GM03348 (cell line): Measurements from ENCODE around the gene CLASRP.
A peak's percentile ranks its signal among the peaks of the same experiment; 100 is the strongest.

ENCODE experiments used
- DNase-seq: peaks from one replicate; pipeline ENCODE4 v3.0.0; 2012; ENCODE audit warnings: low spot score

The CLASRP gene

DNA sequence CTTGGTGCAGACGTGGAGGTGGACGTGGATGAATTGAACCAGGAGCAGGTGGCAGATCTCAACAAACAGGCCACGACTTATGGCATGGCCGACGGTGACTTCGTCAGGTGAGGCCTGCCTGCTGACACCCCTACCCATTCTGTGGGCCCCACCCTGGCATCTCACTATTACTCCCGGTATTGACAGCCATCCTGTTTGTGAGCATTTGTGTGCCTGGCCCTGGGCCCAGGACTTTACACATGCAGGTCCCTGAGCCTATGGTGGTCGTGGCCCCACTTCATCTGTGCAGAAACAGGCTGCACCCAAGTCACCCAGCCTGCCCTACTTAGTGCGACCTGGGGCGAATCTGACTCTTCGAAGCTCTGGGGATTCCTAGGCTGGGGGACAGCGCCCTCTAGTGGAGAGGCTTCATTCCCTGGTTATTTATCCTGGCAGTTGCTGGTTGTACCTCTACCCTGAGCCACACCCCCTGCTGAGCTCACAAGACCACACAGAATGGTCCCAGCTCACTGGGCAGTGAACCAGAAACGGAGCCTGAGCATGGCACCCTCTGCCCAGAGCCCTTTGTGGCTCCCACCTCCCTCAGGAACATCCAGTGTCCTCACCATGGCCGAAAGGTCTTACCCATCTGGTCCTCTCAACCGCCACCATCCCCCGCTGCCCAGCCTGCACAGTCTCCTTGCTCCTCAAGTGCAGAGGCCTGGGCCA, 20.6 kb downstream of the CLASRP start:
- DNase-seq, result peak; percentile 89

DNA sequence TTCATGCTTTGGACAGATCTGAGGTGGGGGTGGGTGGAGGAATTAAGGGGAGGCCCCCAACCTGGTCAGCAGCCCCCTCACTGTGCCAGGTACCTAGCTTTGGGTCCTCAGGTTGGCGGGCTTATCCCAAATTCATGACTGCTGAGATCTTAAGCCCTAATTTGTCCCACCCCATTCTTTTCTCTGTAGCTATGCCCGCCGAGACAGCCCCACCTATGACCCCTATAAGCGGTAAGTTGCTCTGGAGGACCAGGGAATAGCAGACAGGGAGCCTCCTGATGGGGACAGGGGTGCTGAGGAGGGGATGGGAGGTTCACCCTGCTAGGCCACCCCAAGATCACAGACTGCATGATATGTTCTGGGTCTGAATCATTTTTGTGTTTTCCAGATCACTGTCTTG, 23.1 kb downstream of the CLASRP start:
- DNase-seq, result no peak

DNA sequence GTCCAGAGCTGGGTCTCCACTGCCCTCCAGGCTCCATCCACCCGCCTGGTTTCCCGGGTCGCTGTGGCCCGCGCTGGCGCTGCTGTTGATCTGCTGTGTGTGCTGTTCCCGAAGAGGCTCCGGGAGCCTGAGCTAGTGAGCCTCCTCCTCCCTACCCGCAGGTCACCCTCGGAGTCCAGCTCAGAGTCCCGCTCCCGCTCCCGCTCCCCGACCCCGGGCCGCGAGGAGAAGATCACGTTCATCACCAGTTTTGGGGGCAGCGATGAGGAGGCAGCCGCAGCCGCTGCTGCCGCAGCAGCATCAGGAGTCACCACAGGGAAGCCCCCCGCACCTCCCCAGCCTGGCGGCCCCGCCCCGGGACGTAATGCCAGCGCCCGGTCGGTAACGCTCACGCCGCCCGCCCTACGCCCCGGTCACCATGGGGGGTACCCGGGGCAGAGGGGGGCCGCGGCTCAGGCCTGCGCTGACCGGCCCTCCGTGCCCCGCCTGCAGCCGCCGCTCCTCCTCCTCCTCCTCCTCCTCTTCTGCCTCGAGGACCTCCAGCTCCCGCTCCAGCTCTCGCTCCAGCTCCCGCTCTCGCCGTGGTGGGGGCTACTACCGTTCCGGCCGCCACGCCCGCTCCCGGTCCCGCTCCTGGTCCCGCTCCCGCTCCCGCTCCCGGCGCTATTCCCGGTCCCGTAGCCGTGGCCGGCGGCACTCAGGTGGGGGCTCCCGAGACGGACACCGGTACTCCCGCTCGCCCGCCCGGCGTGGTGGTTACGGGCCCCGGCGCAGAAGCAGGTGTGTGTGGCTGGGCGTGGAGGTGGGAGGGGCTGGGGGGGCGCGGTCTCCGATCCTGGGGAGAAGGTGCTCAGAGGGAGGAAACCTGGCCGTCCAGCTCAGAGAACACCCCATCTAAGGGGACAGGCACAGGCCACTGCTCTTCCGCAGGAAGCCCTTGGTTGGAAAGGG, 25.3 kb downstream of the CLASRP start:
- no peak for DNase-seq

DNA sequence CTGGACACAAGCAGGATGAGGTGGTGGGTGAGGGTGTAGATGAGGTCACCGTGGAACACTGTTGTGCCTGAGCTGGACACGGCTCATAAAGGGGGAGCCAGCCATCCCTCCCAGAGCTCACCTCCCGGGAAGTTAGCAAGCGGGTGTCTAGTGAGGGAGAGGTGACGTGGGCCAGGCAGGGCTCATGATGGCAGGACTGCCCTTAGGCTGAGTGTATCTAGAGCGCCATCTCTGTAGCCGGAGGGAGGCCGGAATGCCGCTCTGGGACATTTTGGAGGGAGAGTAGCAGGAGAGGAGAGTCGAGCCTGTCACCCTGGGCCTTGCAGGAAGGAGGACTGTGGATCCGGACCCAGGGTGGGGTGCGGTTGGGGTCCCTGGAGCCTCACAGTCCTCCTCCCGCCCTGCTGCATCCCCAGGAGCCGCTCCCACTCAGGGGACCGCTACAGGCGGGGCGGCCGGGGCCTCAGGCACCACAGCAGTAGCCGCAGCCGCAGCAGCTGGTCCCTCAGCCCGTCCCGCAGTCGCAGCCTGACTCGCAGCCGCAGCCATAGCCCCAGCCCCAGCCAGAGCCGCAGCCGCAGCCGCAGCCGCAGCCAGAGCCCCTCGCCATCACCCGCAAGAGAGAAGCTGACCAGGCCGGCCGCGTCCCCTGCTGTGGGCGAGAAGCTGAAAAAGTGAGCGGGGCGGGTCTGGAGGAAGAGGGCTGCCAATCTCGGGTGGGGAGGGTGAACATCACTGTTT, 28.2 kb downstream of the CLASRP start:
- no peak for DNase-seq

DNA sequence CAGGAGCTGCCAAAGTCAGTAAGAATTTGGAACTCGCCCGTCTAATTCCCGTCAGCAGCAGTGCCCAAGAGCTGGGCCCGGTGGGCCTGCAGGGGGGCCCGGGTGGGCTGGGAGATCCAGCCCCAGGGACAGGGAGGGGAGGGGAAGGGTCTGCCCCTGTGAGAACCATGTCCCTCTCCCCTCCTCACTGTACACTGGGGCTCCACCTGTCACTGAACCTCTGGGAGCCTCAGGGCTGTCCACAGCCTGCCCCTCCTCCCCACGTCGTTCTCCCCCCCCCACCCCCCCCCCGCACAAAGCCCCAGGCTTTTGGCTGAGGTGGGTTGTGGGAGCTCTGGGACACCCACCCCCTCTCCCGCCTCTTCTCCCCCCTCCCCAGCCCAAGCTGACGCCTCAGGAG, 29.2 kb downstream of the CLASRP start:
- no peak for DNase-seq

DNA sequence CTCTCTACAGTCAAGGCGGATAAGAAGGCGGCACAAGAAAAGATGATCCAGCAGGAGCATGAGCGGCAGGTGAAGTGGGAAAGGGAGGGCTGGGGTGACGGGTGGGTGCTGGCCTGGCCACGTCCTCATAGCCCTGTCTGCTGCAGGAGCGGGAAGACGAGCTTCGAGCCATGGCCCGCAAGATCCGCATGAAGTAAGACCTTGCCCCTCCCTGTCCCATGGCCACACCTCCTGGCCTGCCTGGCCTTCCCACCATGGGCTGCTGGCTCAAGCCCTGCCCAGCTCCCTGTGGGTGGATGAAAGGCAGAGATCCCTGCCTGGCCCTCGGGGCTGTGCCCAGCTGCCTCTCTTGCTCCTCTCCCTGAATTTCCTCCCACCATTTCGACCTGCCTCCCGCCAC, 30.2 kb downstream of the CLASRP start:
- peak; percentile 41 for DNase-seq

DNA sequence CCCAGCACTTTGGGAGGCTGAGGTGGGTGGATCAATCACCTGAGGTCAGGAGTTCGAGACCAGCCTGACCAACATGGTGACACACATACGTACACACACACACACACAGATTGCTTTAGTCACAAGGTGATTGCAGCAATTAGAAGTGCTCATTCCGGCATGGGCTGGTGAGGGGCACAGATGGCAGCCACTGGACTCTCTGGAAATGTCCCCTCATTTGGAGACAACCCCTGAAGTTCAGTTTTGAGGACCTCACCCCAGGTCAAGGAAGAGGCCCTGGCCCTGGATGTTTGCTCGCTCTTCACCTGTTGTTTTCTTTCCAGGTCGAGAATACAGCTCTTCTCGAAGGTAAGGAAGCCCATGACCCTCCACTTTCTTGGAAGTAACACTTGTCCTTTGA, 31.4 kb downstream of the CLASRP start:
- no peak for DNase-seq

DNA sequence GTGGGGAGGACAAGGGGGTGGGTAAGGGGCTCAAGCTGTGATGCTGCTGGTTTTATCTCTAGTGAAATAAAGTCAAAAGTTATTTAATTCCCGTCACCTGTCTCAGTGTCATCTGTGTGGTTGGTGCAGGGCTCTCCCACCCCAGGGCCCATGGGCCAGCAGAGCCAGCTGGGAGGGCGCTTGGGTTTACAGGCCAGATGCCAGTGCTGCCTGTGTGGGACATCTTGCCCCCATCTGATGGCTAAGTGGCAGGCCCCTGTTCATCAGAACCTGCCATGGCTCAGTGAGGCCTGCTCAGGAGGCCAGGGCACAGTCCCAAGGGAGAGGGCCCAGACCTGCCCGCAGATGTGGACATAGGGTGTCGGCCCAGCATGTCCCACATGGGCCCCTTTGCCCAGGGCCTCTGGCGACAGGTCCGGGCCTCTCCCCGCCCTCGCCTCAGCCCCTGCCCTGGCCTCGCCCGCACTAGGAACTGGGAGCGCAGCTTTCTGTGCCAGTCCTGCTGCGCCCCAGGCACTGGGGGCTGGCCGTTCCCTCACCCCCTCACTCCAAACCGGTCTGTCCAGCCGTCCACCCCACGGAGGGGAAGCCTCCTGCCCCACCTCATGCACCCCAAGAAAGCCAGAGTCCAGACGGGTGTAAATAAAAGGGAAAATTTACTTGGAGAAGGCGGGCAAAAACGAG, 32.2 kb downstream of the CLASRP start:
- DNase-seq, result no peak

DNA sequence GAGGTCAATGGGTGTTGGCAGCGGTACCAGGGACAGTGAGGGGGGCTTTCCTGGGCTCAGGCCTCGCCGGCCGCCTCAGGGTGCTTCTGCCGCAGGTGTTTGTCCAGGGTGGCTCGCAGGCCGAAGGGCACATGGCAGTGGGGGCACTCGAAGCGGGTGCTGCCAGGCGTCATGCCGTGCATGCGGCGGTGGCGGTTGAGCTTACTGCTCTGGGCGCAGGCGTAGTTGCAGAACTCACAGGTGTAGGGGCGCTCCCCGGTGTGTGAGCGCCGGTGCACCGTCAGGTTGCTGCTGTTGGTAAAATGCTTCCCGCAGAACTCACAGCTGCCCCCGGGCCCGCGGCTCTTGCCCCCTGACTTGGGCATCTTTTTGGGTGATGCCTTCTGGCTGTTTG, 32.7 kb downstream of the CLASRP start:
- DNase-seq, result no peak

DNA sequence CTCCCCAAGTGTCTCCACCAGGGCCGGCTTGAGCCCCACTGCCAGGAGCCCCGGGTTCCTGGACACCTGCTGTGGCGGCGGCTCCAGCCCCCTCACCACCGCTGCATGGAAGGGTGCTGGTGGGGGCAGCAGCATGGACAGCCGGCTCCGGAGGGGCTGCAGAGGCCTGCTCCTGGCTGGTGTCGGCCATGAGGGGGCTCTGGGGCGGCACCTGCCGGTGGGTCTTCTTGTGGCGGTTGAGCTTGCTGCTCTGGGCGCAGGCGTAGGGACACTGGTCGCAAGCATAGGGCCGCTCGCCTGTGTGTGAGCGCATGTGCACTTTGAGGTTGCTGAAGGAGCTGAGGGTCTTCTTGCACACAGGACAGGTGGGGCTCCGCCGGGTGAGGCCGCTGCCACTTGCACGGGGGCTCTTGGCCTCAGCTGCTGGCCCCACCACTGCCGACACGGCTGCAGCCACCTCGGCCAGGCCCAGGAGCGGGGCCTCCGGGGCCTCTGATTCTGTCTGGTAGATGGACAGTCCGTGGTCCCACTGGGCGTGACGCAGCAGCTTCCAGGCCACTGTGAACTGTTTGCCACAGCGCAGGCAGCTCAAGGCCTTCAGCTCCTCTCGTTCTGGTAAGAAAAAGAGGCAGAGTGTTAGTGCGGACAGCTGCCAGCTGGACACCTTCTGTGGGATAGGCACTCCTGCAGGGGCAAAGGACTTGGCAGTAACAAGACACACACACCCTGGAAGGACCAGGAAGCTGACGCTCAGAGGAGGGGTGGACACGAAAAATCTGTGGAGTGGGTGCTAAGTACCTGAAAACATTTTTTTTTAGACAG, 33.3 kb downstream of the CLASRP start:
- no peak for DNase-seq

DNA sequence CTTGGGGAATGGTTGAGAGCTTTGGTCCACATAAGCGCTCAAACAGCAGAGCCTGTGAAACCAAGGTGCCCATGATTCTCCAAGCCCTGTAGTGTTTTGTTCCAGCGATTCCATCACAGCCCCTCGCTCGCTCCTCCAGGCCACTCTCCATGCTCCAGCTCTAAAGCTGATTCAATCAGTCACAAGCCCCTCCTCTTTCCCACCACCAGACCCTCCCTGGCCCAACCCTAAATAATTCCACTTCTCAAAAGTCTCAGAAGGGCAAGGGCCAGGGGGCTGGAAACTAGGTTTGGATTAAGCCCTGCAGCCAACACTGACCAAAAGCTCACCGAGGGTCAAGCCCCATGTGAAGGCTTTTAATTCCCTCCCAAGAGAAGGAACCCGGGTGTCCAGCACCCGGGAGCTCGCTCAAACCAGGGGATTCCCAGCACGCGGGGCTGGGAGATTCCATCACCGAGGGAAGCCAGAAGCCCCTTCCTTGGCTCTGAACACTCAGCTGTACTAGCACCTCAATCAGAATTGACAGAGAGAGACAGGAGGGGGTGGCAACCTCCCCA, 36.0 kb downstream of the CLASRP start:
- no peak for DNase-seq

DNA sequence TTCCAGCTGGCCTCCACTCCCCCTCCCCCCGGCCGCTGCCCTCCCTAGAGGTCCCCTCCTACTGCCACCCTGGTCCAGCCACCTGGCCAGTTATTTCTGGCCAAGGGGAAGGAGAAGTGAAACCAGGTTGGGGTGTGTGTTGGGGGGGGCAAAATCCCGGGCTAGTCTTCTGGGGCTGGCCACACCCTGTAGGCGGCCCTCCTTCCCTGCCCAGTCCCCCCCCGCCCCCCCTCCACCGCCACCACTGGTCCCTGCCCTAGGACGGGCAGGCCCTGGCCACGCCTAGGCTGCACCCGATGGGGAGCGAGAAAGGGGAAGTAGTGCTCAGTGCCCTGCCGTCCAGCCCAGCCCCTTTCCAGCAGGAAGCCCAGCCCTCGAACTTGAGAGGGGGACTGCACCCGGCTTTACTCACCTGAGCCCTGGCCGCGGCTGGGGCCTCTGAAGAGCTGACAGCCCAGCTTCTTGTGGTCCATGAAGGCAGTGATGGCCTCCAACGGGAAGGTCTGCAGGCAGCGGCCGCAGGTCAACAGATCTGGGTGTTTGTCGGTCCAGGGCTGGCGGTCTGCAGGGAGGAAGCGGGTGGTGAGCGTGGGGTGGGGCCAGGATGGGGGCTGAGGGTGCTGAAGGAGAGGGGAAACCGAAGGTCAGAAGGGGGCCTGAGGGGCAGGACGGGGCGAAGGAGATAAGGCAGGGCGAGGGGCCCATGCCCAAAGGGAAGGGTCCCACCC, 36.6 kb downstream of the CLASRP start:
- DNase-seq, result peak; percentile 53

DNA sequence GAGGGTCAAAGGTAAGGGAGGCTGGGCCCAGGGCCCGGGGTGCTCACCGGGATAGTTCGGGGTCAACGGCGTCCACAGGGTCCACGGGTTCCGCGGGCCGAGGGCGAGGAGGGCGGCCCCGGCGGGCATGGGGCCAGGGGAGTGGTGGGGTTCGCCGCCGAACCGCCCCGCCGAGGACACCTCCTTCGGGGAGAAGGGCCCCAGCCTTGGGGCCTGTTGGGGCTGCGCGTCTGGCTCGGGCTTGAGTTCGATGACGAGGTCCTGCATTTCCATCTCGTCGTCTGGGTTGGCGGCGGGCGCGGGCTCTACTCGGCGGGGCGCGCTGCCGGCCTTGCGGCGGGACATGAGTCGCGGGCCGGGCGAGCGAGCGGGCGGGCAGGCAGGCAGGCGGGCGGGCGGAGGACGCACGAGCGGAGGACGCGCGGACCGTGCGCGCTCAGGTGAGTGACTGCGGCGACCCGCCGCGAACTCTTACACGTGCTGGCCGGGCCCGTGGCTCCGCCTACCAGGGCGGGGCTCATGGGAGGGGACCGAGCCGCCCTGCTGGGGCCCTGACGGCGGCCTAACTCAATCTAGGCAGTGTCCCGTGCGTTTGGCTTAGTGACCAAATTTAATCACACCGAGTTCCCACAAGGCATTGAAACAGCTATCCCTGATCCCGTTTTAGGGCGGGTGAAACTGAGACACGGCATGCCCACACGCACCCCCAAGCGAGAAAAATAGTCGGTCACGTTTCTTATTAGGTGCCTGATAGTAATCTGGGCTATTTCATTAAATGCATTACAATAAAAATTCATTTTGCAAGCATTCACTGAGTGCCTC, 37.4 kb downstream of the CLASRP start, which contains the start of gene ZNF296:
Gene ZNF296, minus strand, starts transcription at position 450 of the 822 bp plus-strand sequence. Its CDS starts 105 bp downstream, at position 345.
- peak; percentile 84 for DNase-seq

DNA sequence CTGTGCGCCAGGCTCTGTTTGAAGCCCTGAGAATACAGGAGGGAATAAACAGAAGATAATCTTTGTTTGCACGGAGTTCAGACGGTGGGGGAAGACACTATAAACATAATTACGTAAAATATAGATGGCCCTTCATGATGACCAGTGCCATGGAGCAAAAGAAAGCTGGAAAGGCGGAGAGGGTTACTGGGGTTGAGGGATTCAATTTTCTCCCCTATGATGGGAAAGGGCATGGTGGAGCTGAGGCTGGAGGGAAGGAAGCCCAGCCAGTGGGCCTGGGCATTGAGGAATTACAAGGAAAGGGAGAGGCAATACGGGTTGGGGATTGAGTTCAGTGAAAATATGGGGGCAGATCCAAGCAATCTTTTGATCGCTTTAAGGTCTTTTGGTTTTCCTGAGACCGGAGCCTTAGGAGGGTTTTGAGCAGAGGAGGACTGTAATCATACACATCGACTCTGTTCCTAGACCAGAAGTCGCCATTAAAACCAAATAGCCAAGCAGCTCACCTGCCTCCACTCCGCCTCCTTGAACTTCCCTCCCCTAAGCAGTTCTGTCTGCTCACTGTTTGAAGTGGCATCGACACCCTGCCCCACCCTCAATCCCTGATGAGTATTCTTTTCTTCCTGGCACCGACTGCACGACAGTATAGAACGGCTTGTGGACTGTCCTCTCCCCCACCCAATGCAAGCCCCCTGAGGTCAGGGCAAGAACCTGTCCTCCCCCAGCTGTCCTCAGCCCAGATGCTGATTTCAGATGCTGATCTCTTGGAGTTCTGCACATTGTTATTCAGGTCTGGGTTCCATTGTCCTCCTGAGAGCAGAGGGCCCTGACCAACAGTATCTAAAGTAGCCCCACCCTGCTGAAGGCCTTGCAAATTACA, 38.2 kb downstream of the CLASRP start:
- no peak for DNase-seq

DNA sequence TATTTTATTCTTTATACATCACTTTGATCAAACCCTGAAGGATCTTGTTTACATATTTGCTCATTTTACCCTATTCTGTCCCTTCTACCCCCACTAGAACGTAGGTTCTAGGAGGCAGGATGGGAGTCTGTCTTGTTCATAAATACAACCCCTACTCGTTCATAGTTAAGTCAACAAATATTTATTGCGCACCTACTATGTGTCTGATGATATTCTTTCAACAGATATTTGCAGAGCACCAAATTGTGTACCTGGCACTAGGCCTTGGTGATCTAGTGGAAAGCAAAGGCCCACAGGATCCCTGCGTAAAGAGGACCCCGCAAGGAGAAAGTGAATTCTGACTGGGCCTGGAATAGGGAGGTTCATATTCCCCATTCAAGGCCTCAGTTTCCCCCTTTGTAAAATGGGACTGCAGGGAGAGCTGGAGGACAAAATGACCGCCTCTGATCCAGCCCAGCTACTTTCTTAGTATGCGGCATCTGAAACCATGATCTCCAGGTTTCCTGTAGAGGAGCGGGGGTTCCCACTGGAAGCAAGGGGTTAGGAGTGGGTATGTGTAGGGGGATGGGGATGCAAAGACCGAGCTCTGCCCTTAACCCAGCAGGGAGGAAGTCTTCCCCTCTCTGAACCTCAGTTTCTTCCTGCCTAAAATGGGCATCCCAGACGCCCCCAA, 39.7 kb downstream of the CLASRP start:
- no peak for DNase-seq

DNA sequence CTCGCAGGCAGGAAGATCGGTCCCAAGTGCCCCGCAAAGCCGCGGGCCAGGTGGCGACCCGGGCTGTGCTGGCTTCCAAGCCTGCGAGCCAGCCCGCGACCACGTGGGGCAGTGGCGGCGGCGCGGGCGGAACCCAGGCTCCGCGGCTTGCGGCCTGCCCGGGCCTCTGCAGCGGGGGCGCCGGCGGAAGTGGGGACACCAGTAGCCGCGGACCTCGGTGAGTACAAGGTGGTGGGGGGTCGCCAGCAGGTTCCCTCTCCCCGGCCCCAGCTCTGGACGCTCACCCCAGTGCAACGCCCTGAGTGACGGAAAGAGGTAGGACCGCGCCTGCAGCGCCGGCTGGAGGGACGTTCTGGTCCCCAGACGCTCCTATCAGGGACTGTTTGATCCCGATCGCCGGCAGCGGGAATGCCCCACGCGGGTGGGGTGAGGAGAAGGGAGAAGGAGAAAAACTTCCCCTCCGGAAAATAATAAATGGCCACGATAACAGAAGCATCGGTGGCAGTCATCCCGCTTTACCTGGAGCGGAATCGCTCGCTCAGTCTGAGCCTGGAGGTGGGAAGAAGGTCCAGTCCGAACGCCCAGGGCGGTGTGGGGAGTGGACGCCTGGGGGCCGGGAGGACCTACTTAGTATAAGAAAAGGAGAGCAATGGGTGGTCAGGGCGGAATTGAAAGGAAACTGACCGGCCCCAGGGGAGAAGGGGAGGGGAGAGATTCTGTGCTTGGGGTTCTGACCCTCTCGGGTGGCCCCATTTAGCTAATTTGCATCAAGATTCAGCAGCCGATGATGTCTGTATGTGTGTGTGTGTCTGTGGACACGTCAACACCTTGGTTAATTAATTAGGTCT, 40.4 kb downstream of the CLASRP start, which contains the start of gene GEMIN7:
Gene GEMIN7, plus strand, starts transcription at position 198 of the 848 bp plus-strand sequence. CDS start 10,855 bp downstream, outside the sequence.
- peak; percentile 93 for DNase-seq
